Mesenchymal stem cell (in vitro differentiated cells and primary cell): ENCODE results near the gene SLU7. TPM values are rescaled to one million over a fixed set of nuclear protein-coding genes. Genes with fewer than 3 reads are reported as not detected.
A peak's percentile ranks its signal among the peaks of the same experiment; 100 is the strongest.

ENCODE experiments used
- DNase-seq: peaks from one replicate; pipeline ENCODE4 v3.0.0-alpha.2; 2013
- H2AFZ ChIP-seq: one replicate; pipeline ENCODE4 v1.6.1; 2013; ENCODE audit warnings: low read depth, mild to moderate bottlenecking, control low read depth, inconsistent platforms, low read length, moderate library complexity
- H2AK5ac ChIP-seq: 2 replicates; pipeline ENCODE4 v1.6.1; 2013; ENCODE audit warnings: low read length, moderate library complexity, mild to moderate bottlenecking, inconsistent platforms; ENCODE audit not compliant: severe bottlenecking
- H2BK120ac ChIP-seq: one replicate; pipeline ENCODE4 v1.6.1; 2013; ENCODE audit warnings: low read depth, mild to moderate bottlenecking, inconsistent platforms, low read length, moderate library complexity
- H2BK12ac ChIP-seq, 2 experiments: one replicate each; pipeline ENCODE4 v1.6.1; 2013; ENCODE audit warnings: inconsistent platforms in 2 of 2, low read length in 2 of 2, mild to moderate bottlenecking in 2 of 2, moderate library complexity in 2 of 2, control low read depth in 1 of 2
- H2BK15ac ChIP-seq: one replicate; pipeline ENCODE4 v1.6.1; 2013; ENCODE audit warnings: mild to moderate bottlenecking, low read depth, inconsistent platforms; ENCODE audit not compliant: poor library complexity, severe bottlenecking
- H2BK5ac ChIP-seq: 2 replicates; pipeline ENCODE4 v1.6.1; 2013; ENCODE audit warnings: low read depth, mild to moderate bottlenecking, low read length, control low read depth, inconsistent platforms; ENCODE audit not compliant: poor library complexity, severe bottlenecking
- H3K14ac ChIP-seq, 2 experiments: one replicate each; pipeline ENCODE4 v1.6.1; 2013; ENCODE audit warnings: inconsistent platforms in 2 of 2, low read length in 2 of 2, control low read depth in 1 of 2, mild to moderate bottlenecking in 1 of 2, moderate library complexity in 1 of 2
- H3K18ac ChIP-seq, 2 experiments: one replicate each; pipeline ENCODE4 v1.6.1; 2013; ENCODE audit warnings: inconsistent platforms in 2 of 2, low read length in 2 of 2, control low read depth in 1 of 2, low read depth in 1 of 2, mild to moderate bottlenecking in 1 of 2
- H3K23ac ChIP-seq, 2 experiments: one replicate each; pipeline ENCODE4 v1.6.1; 2013; ENCODE audit warnings: inconsistent platforms in 2 of 2, low read length in 2 of 2, mild to moderate bottlenecking in 2 of 2, moderate library complexity in 2 of 2, control low read depth in 1 of 2
- H3K27ac ChIP-seq: 2 replicates; pipeline ENCODE4 v1.5.1; 2013; ENCODE audit warnings: mild to moderate bottlenecking, moderate library complexity, low read length, control low read depth, inconsistent platforms; ENCODE audit not compliant: poor library complexity, severe bottlenecking
- H3K27me3 ChIP-seq, 2 experiments: 2 replicates each; pipeline versions ENCODE4 v1.6.1 to v1.7.0; 2013; ENCODE audit warnings: low read length in 2 of 2, mild to moderate bottlenecking in 2 of 2, moderate library complexity in 2 of 2, control low read depth in 1 of 2, inconsistent platforms in 1 of 2; ENCODE audit not compliant: control insufficient read depth in 1 of 2, insufficient read depth in 1 of 2
- H3K36me3 ChIP-seq, 2 experiments: 2 replicates each; pipeline versions ENCODE4 v1.6.1 to v1.7.0; 2013; ENCODE audit warnings: low read length in 2 of 2, control low read depth in 1 of 2, inconsistent platforms in 1 of 2, low read depth in 1 of 2, mild to moderate bottlenecking in 1 of 2; ENCODE audit not compliant: insufficient read depth in 2 of 2, control insufficient read depth in 1 of 2
- H3K4ac ChIP-seq, 2 experiments: one replicate each; pipeline ENCODE4 v1.6.1; 2013; ENCODE audit warnings: inconsistent platforms in 2 of 2, low read length in 2 of 2, mild to moderate bottlenecking in 2 of 2, moderate library complexity in 2 of 2, control low read depth in 1 of 2, low read depth in 1 of 2
- H3K4me1 ChIP-seq: 2 replicates; pipeline ENCODE4 v1.6.1; 2013; ENCODE audit warnings: low read depth, low read length, control low read depth; ENCODE audit not compliant: control insufficient read depth, insufficient read depth
- H3K4me2 ChIP-seq: 2 replicates; pipeline ENCODE4 v1.6.1; 2013; ENCODE audit warnings: low read length, mild to moderate bottlenecking, inconsistent platforms; ENCODE audit not compliant: poor library complexity, severe bottlenecking
- H3K4me3 ChIP-seq, 2 experiments: 2 replicates each; pipeline versions ENCODE4 v1.5.1 to v1.7.0; 2013; ENCODE audit warnings: low read length in 2 of 2, mild to moderate bottlenecking in 2 of 2, control low read depth in 1 of 2, low read depth in 1 of 2; ENCODE audit not compliant: insufficient read depth in 1 of 2
- H3K79me1 ChIP-seq: replicated peaks from 2 replicates; pipeline ENCODE4 v1.6.1; 2013; ENCODE audit warnings: mild to moderate bottlenecking, control low read depth, low read length, inconsistent platforms; ENCODE audit not compliant: poor library complexity, severe bottlenecking
- H3K9ac ChIP-seq: 2 replicates; pipeline ENCODE4 v1.7.0; 2013; ENCODE audit warnings: mild to moderate bottlenecking, low read length, moderate library complexity
- H3K9me3 ChIP-seq: 2 replicates; pipeline ENCODE4 v1.7.0; 2013; ENCODE audit warnings: mild to moderate bottlenecking, low read length; ENCODE audit not compliant: control insufficient read depth
- H4K8ac ChIP-seq: one replicate; pipeline ENCODE4 v1.6.1; 2013; ENCODE audit warnings: inconsistent platforms, mild to moderate bottlenecking, low read length, moderate library complexity
- H4K91ac ChIP-seq: one replicate; pipeline ENCODE4 v1.6.1; 2013; ENCODE audit warnings: mild to moderate bottlenecking, low read length, inconsistent platforms
- WGBS: methylation state at CpG from one replicate; pipeline ENCODE4 v1.1.7; 2013; ENCODE audit warnings: mixed read lengths; 5-methylcytosine and 5-hydroxymethylcytosine counted together
- polyA plus RNA-seq, 2 experiments: library from polyadenylated mRNA; stranded (reverse); fragments of 200-250 nt; gene quantifications; one replicate each; pipeline ENCODE4 v1.2.3, GENCODE V29; 2013

SLU7 gene
- 37.6 TPM for polyA plus RNA-seq (2013, experiment 1 of 2)
- polyA plus RNA-seq (2013, experiment 2 of 2) = 34.1 TPM

DNA sequence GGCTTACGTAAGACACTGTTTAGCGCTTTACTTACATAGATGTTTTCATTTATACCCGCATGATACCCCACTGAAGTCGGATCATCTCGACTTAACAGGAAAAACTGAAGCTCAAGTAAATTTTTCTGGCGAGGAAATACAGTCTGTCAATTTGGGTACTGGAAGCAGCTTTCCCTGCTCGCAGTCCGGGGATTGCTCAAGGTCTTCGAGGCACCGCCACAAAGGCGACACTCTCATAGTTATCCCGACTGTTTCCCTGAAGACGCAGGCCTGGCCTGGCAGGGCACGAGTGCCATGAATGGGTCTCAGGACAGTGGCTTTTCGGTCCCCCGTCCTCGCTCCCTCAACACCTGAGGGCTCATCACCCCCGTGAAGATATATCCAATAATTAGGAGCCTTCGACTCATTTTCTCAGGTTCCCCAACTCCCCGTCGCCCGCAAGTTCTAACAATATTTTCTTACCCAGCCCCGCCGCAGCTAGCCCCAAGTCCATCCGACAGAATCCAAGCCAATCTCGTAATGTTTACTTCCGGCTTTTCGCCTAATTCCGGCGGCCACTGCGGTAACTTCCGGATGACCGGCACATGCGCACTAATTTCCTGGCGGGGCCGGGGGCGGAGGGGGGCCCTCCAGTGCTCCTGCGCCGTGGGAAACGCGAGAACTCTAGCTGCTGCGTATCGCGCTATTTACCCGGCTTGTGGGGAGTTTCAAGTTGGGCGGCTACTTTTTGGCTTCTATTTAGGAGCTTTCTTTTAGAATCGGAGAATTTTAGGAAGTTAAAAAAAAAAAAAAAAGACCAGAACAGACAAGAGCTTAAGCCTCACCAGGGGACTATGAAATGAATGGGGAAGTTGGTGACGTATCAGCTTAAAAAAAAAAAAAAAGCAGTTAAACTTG, at the start of gene SLU7:
Gene SLU7 (minus strand): TSS at position 521 of the 897 bp plus-strand sequence. CDS start 3,787 bp downstream, outside the sequence.
- Histone ChIP-seq H3K23ac (no peak within 1 kb of the TSS), H2BK120ac (peak within 1 kb of the TSS; percentile 61), H2AK5ac (no peak within 1 kb of the TSS), H3K18ac (peak within 1 kb of the TSS in 1 of 2 experiments; percentile 70), H3K9me3 (no peaks in the 10 kb centered on the region), H3K4ac (peak within 1 kb of the TSS in 1 of 2 experiments; percentile 32), H3K4me3 (peak within 1 kb of the TSS; percentile 95 to 96), H2BK5ac (no peak within 1 kb of the TSS), H4K8ac (peak within 1 kb of the TSS; percentile 91), H3K27me3 (no peaks in the 10 kb centered on the region), H4K91ac (peak within 1 kb of the TSS; percentile 83), H3K79me1 (peaks cover 10% of the 10 kb centered on the region), H2AFZ (peak within 1 kb of the TSS; percentile 47), H3K14ac (peak within 1 kb of the TSS in 1 of 2 experiments; percentile 74), H3K4me1 (peaks cover 8% of the 10 kb centered on the region), H2BK12ac (no peak within 1 kb of the TSS), H3K27ac (peak within 1 kb of the TSS; percentile 89), H3K36me3 (peaks cover 0 to 18% of the 10 kb centered on the region in 2 experiments), H3K4me2 (peak within 1 kb of the TSS; percentile 85), H3K9ac (peak within 1 kb of the TSS; percentile 99), H2BK15ac (peak within 1 kb of the TSS; percentile 80)
- WGBS = 2% methylated on average over 48 of the region's 48 CpGs
- peak; percentile 96 for DNase-seq

DNA sequence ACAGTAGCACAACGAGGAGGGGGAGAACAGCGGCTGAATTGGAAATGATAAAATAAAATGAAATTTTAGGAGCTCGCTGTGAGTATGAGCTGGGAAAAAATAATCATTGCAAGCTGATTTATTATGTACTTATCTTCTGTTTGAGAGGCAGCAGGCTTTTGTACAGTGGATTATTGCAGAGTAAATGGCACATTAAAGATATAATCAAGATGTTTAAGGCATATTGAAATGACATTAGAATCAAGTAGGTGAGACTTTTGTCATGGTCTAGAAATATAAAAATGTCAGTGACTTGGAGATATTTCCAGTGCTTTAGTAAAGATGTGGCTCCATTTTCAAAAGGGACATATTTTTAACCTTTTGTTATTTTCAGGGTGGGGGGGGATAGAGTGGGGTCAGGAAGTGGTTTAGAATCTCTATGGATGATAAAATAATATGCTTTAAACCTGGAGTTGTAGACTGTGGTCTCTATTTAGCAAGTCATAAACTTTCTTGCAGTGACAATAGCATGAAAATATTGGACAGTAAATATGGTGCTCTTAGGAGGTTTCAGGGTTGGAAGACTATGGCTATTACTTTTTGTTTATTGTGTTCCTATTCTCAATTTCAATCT, 49.6 kb upstream of the SLU7 start:
- WGBS = 78% methylated on average over 3 of the region's 3 CpGs
- Histone ChIP-seq H2BK120ac (no peak overlapping the region), H2AFZ (no peak overlapping the region), H2BK5ac (peak overlapping the region; percentile 84), H3K27ac (peak overlapping the region; percentile 99), H3K14ac (no peak overlapping the region), H3K23ac (no peak overlapping the region), H3K18ac (no peak overlapping the region), H3K4me2 (peak overlapping the region; percentile 71), H3K36me3 (no peaks in the 10 kb centered on the region), H4K8ac (no peak overlapping the region), H3K4me3 (peak overlapping the region in 1 of 2 experiments; percentile 67), H3K27me3 (no peaks in the 10 kb centered on the region), H2BK12ac (no peak overlapping the region), H2AK5ac (no peak overlapping the region), H3K4me1 (peaks cover 22% of the 10 kb centered on the region), H4K91ac (no peak overlapping the region), H3K9ac (peak overlapping the region; percentile 50), H3K79me1 (peaks cover 2% of the 10 kb centered on the region), H2BK15ac (no peak overlapping the region), H3K4ac (no peak overlapping the region), H3K9me3 (no peaks in the 10 kb centered on the region)
- no peak for DNase-seq

DNA sequence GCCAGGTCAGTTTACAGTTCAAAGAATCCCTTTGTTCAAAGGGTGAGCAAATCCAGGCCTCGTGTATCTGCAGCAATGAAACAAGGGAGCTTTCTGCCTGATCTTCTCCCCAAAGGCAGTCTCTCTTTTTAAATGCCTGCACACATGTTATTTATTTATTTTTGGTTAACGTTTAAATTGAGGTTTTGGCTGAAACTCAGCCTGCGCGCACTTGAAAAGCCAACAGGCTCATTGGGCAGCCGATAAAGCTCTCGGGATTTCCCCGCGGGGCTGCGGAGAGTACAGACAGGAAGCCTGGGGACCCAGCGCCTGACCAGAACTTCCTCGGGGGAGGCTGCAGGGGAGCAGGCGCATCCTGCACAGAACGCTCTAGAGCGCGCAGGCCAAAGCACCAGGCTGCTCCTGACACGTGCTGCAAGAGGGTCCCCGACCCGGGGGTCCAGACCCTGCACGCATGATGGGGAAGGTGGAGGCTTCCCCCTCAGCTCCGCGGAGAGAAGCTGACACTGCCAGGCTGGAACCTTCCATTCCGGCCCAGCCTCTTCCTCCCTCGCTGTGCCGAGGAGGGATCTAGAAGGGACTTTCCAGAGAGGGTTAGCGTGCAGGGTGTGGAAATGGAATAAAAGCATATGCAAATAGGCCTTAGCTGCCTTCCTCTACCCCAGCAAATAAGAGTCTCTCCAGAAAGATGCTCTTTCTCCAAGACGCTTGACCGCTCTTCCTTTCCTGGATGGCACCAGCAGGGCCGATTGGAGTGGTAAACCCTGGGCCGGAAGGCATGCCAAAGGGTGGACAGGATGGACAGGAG, 48.9 kb upstream of the SLU7 start:
- H3K4me1 ChIP-seq = peaks cover 23% of the 10 kb centered on the region
- H3K4me3 ChIP-seq = peak overlapping the region; percentile 34 to 67
- peak; percentile 51 for DNase-seq
- H3K27me3 ChIP-seq = no peaks in the 10 kb centered on the region
- peak overlapping the region; percentile 99 for H3K27ac ChIP-seq
- H3K9me3 ChIP-seq = no peaks in the 10 kb centered on the region
- no peak overlapping the region for H2BK12ac ChIP-seq
- no peak overlapping the region for H3K18ac ChIP-seq
- peaks cover 2% of the 10 kb centered on the region for H3K79me1 ChIP-seq
- H2BK15ac ChIP-seq = no peak overlapping the region
- H2BK120ac ChIP-seq = no peak overlapping the region
- H2AFZ ChIP-seq = no peak overlapping the region
- no peaks in the 10 kb centered on the region for H3K36me3 ChIP-seq
- no peak overlapping the region for H3K23ac ChIP-seq
- H3K4me2 ChIP-seq = peak overlapping the region; percentile 71
- WGBS = 65% methylated on average over 25 of the region's 29 CpGs
- no peak overlapping the region for H3K4ac ChIP-seq
- peak overlapping the region; percentile 84 for H2BK5ac ChIP-seq
- peak overlapping the region; percentile 50 for H3K9ac ChIP-seq
- no peak overlapping the region for H4K91ac ChIP-seq
- peak overlapping the region; percentile 91 for H4K8ac ChIP-seq
- H2AK5ac ChIP-seq = no peak overlapping the region
- no peak overlapping the region for H3K14ac ChIP-seq
